GM23248 (cell line): ENCODE results near the gene THNSL1. TPM values are rescaled to one million over a fixed set of nuclear protein-coding genes. Genes with fewer than 3 reads are reported as not detected.
A peak's percentile ranks its signal among the peaks of the same experiment; 100 is the strongest.

ENCODE experiments used
- DNase-seq: peaks from one replicate; pipeline ENCODE4 v3.0.0-alpha.2; 2015
- H2AFZ ChIP-seq: fragments of 200-600 bp; sonication (generic); 2 replicates; pipeline ENCODE4 v1.6.1; 2016; ENCODE audit warnings: antibody characterized with exemption
- H3F3A ChIP-seq: fragments of 200-600 bp; sonication (generic); 2 replicates; pipeline ENCODE4 v1.6.1; 2016; ENCODE audit warnings: mild to moderate bottlenecking, antibody characterized with exemption, mixed run types; ENCODE audit not compliant: insufficient read depth
- H3K27ac ChIP-seq: fragments of 200-600 bp; sonication (generic); 2 replicates; pipeline ENCODE4 v1.5.1; 2016; ENCODE audit warnings: mild to moderate bottlenecking
- H3K27me3 ChIP-seq: fragments of 200-600 bp; sonication (generic); replicated peaks from 2 replicates; pipeline ENCODE4 v1.6.1; 2016; ENCODE audit warnings: mild to moderate bottlenecking; ENCODE audit not compliant: insufficient read depth
- H3K36me3 ChIP-seq: fragments of 200-600 bp; sonication (generic); 2 replicates; pipeline ENCODE4 v1.6.1; 2016; ENCODE audit warnings: low read depth, mild to moderate bottlenecking
- H3K4me1 ChIP-seq: fragments of 200-600 bp; sonication (generic); 2 replicates; pipeline ENCODE4 v1.6.1; 2016; ENCODE audit warnings: mild to moderate bottlenecking; ENCODE audit not compliant: insufficient read depth
- H3K4me2 ChIP-seq: fragments of 200-600 bp; sonication (generic); one replicate; pipeline ENCODE4 v1.6.1; 2016; ENCODE audit warnings: mild to moderate bottlenecking; ENCODE audit not compliant: unreplicated experiment
- H3K4me3 ChIP-seq: fragments of 200-600 bp; sonication (generic); 2 replicates; pipeline ENCODE4 v1.5.1; 2016; ENCODE audit warnings: mild to moderate bottlenecking
- H3K79me2 ChIP-seq: fragments of 200-600 bp; sonication (generic); 2 replicates; pipeline ENCODE4 v1.6.1; 2016; ENCODE audit warnings: mild to moderate bottlenecking; ENCODE audit not compliant: insufficient read depth
- H3K9ac ChIP-seq: fragments of 200-600 bp; sonication (generic); 2 replicates; pipeline ENCODE4 v1.6.1; 2016; ENCODE audit warnings: mild to moderate bottlenecking
- H3K9me2 ChIP-seq: fragments of 200-600 bp; sonication (generic); 2 replicates; pipeline ENCODE4 v1.6.1; 2016; ENCODE audit warnings: mixed run types, mild to moderate bottlenecking, moderate library complexity; ENCODE audit not compliant: insufficient read depth
- H3K9me3 ChIP-seq: fragments of 200-600 bp; sonication (generic); one replicate; pipeline ENCODE4 v1.6.1; 2017; ENCODE audit warnings: low read depth
- H4K20me1 ChIP-seq: fragments of 200-600 bp; sonication (generic); 2 replicates; pipeline ENCODE4 v1.6.0; 2016; ENCODE audit not compliant: insufficient read depth
- EZH2 ChIP-seq: fragments of 200-600 bp; sonication (generic); IDR thresholded peaks from 2 replicates; pipeline ENCODE4 v1.6.1; 2018; ENCODE audit warnings: antibody characterized with exemption, mild to moderate bottlenecking; ENCODE audit not compliant: insufficient read depth, poor library complexity, severe bottlenecking
- EZH2phosphoT487 ChIP-seq: fragments of 200-600 bp; sonication (generic); IDR thresholded peaks from 2 replicates; pipeline ENCODE4 v1.6.1; 2018; ENCODE audit warnings: antibody characterized with exemption, moderate library complexity, mild to moderate bottlenecking, low read depth; ENCODE audit not compliant: insufficient read depth
- WGBS, 2 experiments: methylation state at CpG; one replicate each; pipeline ENCODE4 v1.1.6; 2015 to 2017; ENCODE audit warnings: low lambda C conversion rate in 2 of 2, low coverage in 1 of 2; ENCODE audit errors: missing lambda C conversion rate in 2 of 2; 5-methylcytosine and 5-hydroxymethylcytosine counted together
- in situ Hi-C: fragments of 300-500 bp; cut with MboI; formaldehyde crosslinking; loops from 2 replicates; pipeline ENCODE4 v1.15.0; 2020
- polyA plus RNA-seq: library from polyadenylated mRNA; unstranded; fragments of >200 nt; fragmentation: Nextera tagmentation; extraction: Ambion mirVana; gene quantifications from 2 replicates; pipeline ENCODE4 v1.2.1, GENCODE V29; 2016
- total RNA-seq: library from RNA; depleted of rRNA; stranded (reverse); fragments of >200 nt; shearing (Covaris generic); gene quantifications from 2 replicates; pipeline ENCODE4 v1.2.3, GENCODE V29; 2014

Gene THNSL1
- total and polyA plus RNA-seq, 2 experiments from 2014 or later: 3.0 to 5.2 TPM

- no peak overlapping the region for H3K9ac ChIP-seq
- DNase-seq: peak; percentile 54
- peaks cover 12% of the 10 kb centered on the region; the same call in 1 of the 2 replicates for H3F3A ChIP-seq
- no peak overlapping the region for H3K27ac ChIP-seq
- no peaks in the 10 kb centered on the region for H3K9me3 ChIP-seq
- no peak overlapping the region for H2AFZ ChIP-seq
- WGBS, 2 experiments: 91 to 98% methylated on average over 1 of the region's 1 CpG
- H3K4me2 ChIP-seq: no peak overlapping the region
- H3K79me2 ChIP-seq: no peaks in the 10 kb centered on the region
- H3K4me1 ChIP-seq: peaks cover 18% of the 10 kb centered on the region
- H3K4me3 ChIP-seq: no peak overlapping the region
- H3K27me3 ChIP-seq: no peaks in the 10 kb centered on the region
- H3K9me2 ChIP-seq: no peaks in the 10 kb centered on the region
- H4K20me1 ChIP-seq: no peaks in the 10 kb centered on the region
- in situ Hi-C loops: no loop called here
- TF ChIP-seq EZH2 (no peak), EZH2phosphoT487 (no peak)
- H3K36me3 ChIP-seq: no peaks in the 10 kb centered on the region
These were observed 12.3 kb downstream of the THNSL1 start for GRCh38 chr10:25028711-25029110.

GRCh38 chr10:25029519-25029918, 13.1 kb downstream of the THNSL1 start:
- no peak overlapping the region for H3K4me3 ChIP-seq
- no peak overlapping the region for H3K9ac ChIP-seq
- H3K27ac ChIP-seq: no peak overlapping the region
- H3K79me2 ChIP-seq: no peaks in the 10 kb centered on the region
- H3F3A ChIP-seq: peaks cover 12% of the 10 kb centered on the region; the same call in 1 of the 2 replicates
- no peaks in the 10 kb centered on the region for H3K27me3 ChIP-seq
- no peaks in the 10 kb centered on the region for H3K9me2 ChIP-seq
- in situ Hi-C loops: no loop called here
- no peaks in the 10 kb centered on the region for H4K20me1 ChIP-seq
- no peak overlapping the region for H2AFZ ChIP-seq
- H3K4me1 ChIP-seq: peaks cover 18% of the 10 kb centered on the region
- no peak overlapping the region for H3K4me2 ChIP-seq
- no peaks in the 10 kb centered on the region for H3K9me3 ChIP-seq
- no peak for TF ChIP-seq EZH2phosphoT487
- TF ChIP-seq EZH2: no peak
- 91 to 96% methylated on average over 2 of the region's 2 CpGs for WGBS, 2 experiments
- DNase-seq: no peak
- H3K36me3 ChIP-seq: no peaks in the 10 kb centered on the region

- Histone ChIP-seq H2AFZ (no peak overlapping the region), H3K36me3 (no peaks in the 10 kb centered on the region), H3K79me2 (no peaks in the 10 kb centered on the region), H3K4me3 (no peak overlapping the region), H4K20me1 (no peaks in the 10 kb centered on the region), H3K27me3 (no peaks in the 10 kb centered on the region), H3K9me3 (no peaks in the 10 kb centered on the region), H3K4me1 (no peaks in the 10 kb centered on the region), H3F3A (no peaks in the 10 kb centered on the region), H3K9me2 (no peaks in the 10 kb centered on the region), H3K27ac (no peak overlapping the region), H3K4me2 (no peak overlapping the region), H3K9ac (no peak overlapping the region)
- WGBS, 2 experiments: 79 to 81% methylated on average over 3 of the region's 3 CpGs
- no peak for DNase-seq
- no peak for TF ChIP-seq EZH2
- in situ Hi-C loops: no loop called here
These were observed 20.0 kb downstream of the THNSL1 start for GRCh38 chr10:25036381-25036780.

- TF ChIP-seq EZH2: no peak
- TF ChIP-seq EZH2phosphoT487: no peak
- Histone ChIP-seq H3K4me2 (no peak overlapping the region), H3K27ac (no peak overlapping the region), H2AFZ (no peak overlapping the region), H3K9ac (no peak overlapping the region), H3F3A (no peaks in the 10 kb centered on the region), H3K79me2 (no peaks in the 10 kb centered on the region), H4K20me1 (no peaks in the 10 kb centered on the region), H3K27me3 (no peaks in the 10 kb centered on the region), H3K4me1 (no peaks in the 10 kb centered on the region), H3K9me3 (no peaks in the 10 kb centered on the region), H3K36me3 (no peaks in the 10 kb centered on the region), H3K9me2 (no peaks in the 10 kb centered on the region), H3K4me3 (no peak overlapping the region)
- no peak for DNase-seq
- in situ Hi-C loops: no loop called here
- 78 to 79% methylated on average over 2 of the region's 2 CpGs for WGBS, 2 experiments
These were observed 21.9 kb downstream of the THNSL1 start for GRCh38 chr10:25038325-25038724.

GRCh38 chr10:25039531-25039930, 23.1 kb downstream of the THNSL1 start:
- no peak overlapping the region for H3K4me3 ChIP-seq
- H3K4me2 ChIP-seq: no peak overlapping the region
- H3K9me2 ChIP-seq: no peaks in the 10 kb centered on the region
- no peaks in the 10 kb centered on the region for H3K9me3 ChIP-seq
- no peak overlapping the region for H3K27ac ChIP-seq
- DNase-seq: no peak
- no peaks in the 10 kb centered on the region for H3K4me1 ChIP-seq
- in situ Hi-C loops: no loop called here
- no peaks in the 10 kb centered on the region for H3K79me2 ChIP-seq
- H3K27me3 ChIP-seq: no peaks in the 10 kb centered on the region
- TF ChIP-seq EZH2phosphoT487 (no peak), EZH2 (no peak)
- no peaks in the 10 kb centered on the region for H3F3A ChIP-seq
- no peaks in the 10 kb centered on the region for H3K36me3 ChIP-seq
- no peak overlapping the region for H2AFZ ChIP-seq
- H3K9ac ChIP-seq: no peak overlapping the region
- no peaks in the 10 kb centered on the region for H4K20me1 ChIP-seq
